Measurements from ENCODE around the gene PPP2R2B.

PPP2R2B gene

GRCh38 chr5:146659961-146660360 is 218.6 kb downstream of the PPP2R2B start:
- Histone ChIP-seq H3K79me2 (ENCODE audit: control insufficient read depth, insufficient read depth, low read length, unreplicated experiment) (no peaks in the 10 kb centered on the region), H3K27ac (ENCODE audit: low read depth, low read length) (no peak overlapping the region), H3K36me3 (ENCODE audit: insufficient read depth, low read length) (no peaks in the 10 kb centered on the region), H3K4me3 (ENCODE audit: low read depth, low read length) (no peak overlapping the region), H3K4me1 (ENCODE audit: control insufficient read depth, insufficient read depth, low read length, unreplicated experiment) (no peaks in the 10 kb centered on the region), H2AFZ (ENCODE audit: low read length, unreplicated experiment) (no peak overlapping the region), H3K27me3 (ENCODE audit: insufficient read depth, low read length) (peaks cover 5% of the 10 kb centered on the region; the same call in 1 of the 2 replicates)

- Histone ChIP-seq H3K4me1 (ENCODE audit: control insufficient read depth, insufficient read depth, low read length, unreplicated experiment) (no peaks in the 10 kb centered on the region), H3K4me3 (ENCODE audit: low read depth, low read length) (no peak overlapping the region), H3K79me2 (ENCODE audit: control insufficient read depth, insufficient read depth, low read length, unreplicated experiment) (no peaks in the 10 kb centered on the region), H3K27ac (ENCODE audit: low read depth, low read length) (no peak overlapping the region), H2AFZ (ENCODE audit: low read length, unreplicated experiment) (no peak overlapping the region), H3K27me3 (ENCODE audit: insufficient read depth, low read length) (peaks cover 9% of the 10 kb centered on the region; the same call in 1 of the 2 replicates), H3K36me3 (ENCODE audit: insufficient read depth, low read length) (no peaks in the 10 kb centered on the region)
Measured at GRCh38 chr5:146656703-146657102, 221.9 kb downstream of the PPP2R2B start.

GRCh38 chr5:146653560-146653959 is 225.0 kb downstream of the PPP2R2B start:
- 0 out of 2 replicates have a peak, but pooled peaks cover 4% of the 10 kb centered on the region for H3K27me3 ChIP-seq (ENCODE audit: insufficient read depth, low read length)
- no peak overlapping the region for H2AFZ ChIP-seq (ENCODE audit: low read length, unreplicated experiment)

GRCh38 chr5:146652547-146652946 is 226.0 kb downstream of the PPP2R2B start:
- Histone ChIP-seq H3K27ac (ENCODE audit: low read depth, low read length) (no peak overlapping the region), H3K27me3 (ENCODE audit: insufficient read depth, low read length) (0 out of 2 replicates have a peak, but pooled peaks cover 6% of the 10 kb centered on the region), H3K36me3 (ENCODE audit: insufficient read depth, low read length) (no peaks in the 10 kb centered on the region), H3K79me2 (ENCODE audit: control insufficient read depth, insufficient read depth, low read length, unreplicated experiment) (no peaks in the 10 kb centered on the region), H2AFZ (ENCODE audit: low read length, unreplicated experiment) (no peak overlapping the region), H3K4me3 (ENCODE audit: low read depth, low read length) (no peak overlapping the region), H3K4me1 (ENCODE audit: control insufficient read depth, insufficient read depth, low read length, unreplicated experiment) (no peaks in the 10 kb centered on the region)

More at GRCh38 chr5:146653560-146653959, 225.0 kb downstream of the PPP2R2B start:
- H3K4me1 ChIP-seq (ENCODE audit: control insufficient read depth, insufficient read depth, low read length, unreplicated experiment), result no peaks in the 10 kb centered on the region
- H3K79me2 ChIP-seq (ENCODE audit: control insufficient read depth, insufficient read depth, low read length, unreplicated experiment), result no peaks in the 10 kb centered on the region
- H3K4me3 ChIP-seq (ENCODE audit: low read depth, low read length), result no peak overlapping the region
- H3K27ac ChIP-seq (ENCODE audit: low read depth, low read length), result no peak overlapping the region
- no peaks in the 10 kb centered on the region for H3K36me3 ChIP-seq (ENCODE audit: insufficient read depth, low read length)

- H3K27ac ChIP-seq (ENCODE audit: low read depth, low read length), result no peak overlapping the region
- no peak overlapping the region for H3K4me3 ChIP-seq (ENCODE audit: low read depth, low read length)
- no peaks in the 10 kb centered on the region for H3K79me2 ChIP-seq (ENCODE audit: control insufficient read depth, insufficient read depth, low read length, unreplicated experiment)
- H3K36me3 ChIP-seq (ENCODE audit: insufficient read depth, low read length), result no peaks in the 10 kb centered on the region
- H3K4me1 ChIP-seq (ENCODE audit: control insufficient read depth, insufficient read depth, low read length, unreplicated experiment), result no peaks in the 10 kb centered on the region
- H3K27me3 ChIP-seq (ENCODE audit: insufficient read depth, low read length), result 0 out of 2 replicates have a peak, but pooled peaks cover 6% of the 10 kb centered on the region
- H2AFZ ChIP-seq (ENCODE audit: low read length, unreplicated experiment), result no peak overlapping the region
Measured at GRCh38 chr5:146647656-146648199, 230.8 kb downstream of the PPP2R2B start.

GRCh38 chr5:146646441-146646840 is 232.1 kb downstream of the PPP2R2B start:
- H3K27ac ChIP-seq (ENCODE audit: low read depth, low read length), result no peak overlapping the region
- no peak overlapping the region for H3K4me3 ChIP-seq (ENCODE audit: low read depth, low read length)
- no peaks in the 10 kb centered on the region for H3K79me2 ChIP-seq (ENCODE audit: control insufficient read depth, insufficient read depth, low read length, unreplicated experiment)
- no peak overlapping the region for H2AFZ ChIP-seq (ENCODE audit: low read length, unreplicated experiment)
- no peaks in the 10 kb centered on the region for H3K4me1 ChIP-seq (ENCODE audit: control insufficient read depth, insufficient read depth, low read length, unreplicated experiment)
- no peaks in the 10 kb centered on the region for H3K36me3 ChIP-seq (ENCODE audit: insufficient read depth, low read length)
- peaks cover 4% of the 10 kb centered on the region for H3K27me3 ChIP-seq (ENCODE audit: insufficient read depth, low read length)

- Histone ChIP-seq H3K36me3 (ENCODE audit: insufficient read depth, low read length) (no peaks in the 10 kb centered on the region), H3K27me3 (ENCODE audit: insufficient read depth, low read length) (peaks cover 14% of the 10 kb centered on the region), H3K4me3 (ENCODE audit: low read depth, low read length) (no peak overlapping the region), H3K27ac (ENCODE audit: low read depth, low read length) (no peak overlapping the region), H3K4me1 (ENCODE audit: control insufficient read depth, insufficient read depth, low read length, unreplicated experiment) (no peaks in the 10 kb centered on the region), H2AFZ (ENCODE audit: low read length, unreplicated experiment) (no peak overlapping the region), H3K79me2 (ENCODE audit: control insufficient read depth, insufficient read depth, low read length, unreplicated experiment) (no peaks in the 10 kb centered on the region)
Measured at GRCh38 chr5:146645342-146645741, 233.2 kb downstream of the PPP2R2B start.

- H3K27ac ChIP-seq (ENCODE audit: low read depth, low read length), result no peak overlapping the region
- H2AFZ ChIP-seq (ENCODE audit: low read length, unreplicated experiment), result no peak overlapping the region
- peaks cover 19% of the 10 kb centered on the region for H3K27me3 ChIP-seq (ENCODE audit: insufficient read depth, low read length)
- no peaks in the 10 kb centered on the region for H3K36me3 ChIP-seq (ENCODE audit: insufficient read depth, low read length)
- H3K4me1 ChIP-seq (ENCODE audit: control insufficient read depth, insufficient read depth, low read length, unreplicated experiment), result no peaks in the 10 kb centered on the region
- no peak overlapping the region for H3K4me3 ChIP-seq (ENCODE audit: low read depth, low read length)
- H3K79me2 ChIP-seq (ENCODE audit: control insufficient read depth, insufficient read depth, low read length, unreplicated experiment), result no peaks in the 10 kb centered on the region
Measured at GRCh38 chr5:146644831-146645230, 233.7 kb downstream of the PPP2R2B start.

GRCh38 chr5:146643776-146644175 is 234.8 kb downstream of the PPP2R2B start:
- Histone ChIP-seq H3K27me3 (ENCODE audit: insufficient read depth, low read length) (peaks cover 28% of the 10 kb centered on the region), H3K27ac (ENCODE audit: low read depth, low read length) (no peak overlapping the region), H3K36me3 (ENCODE audit: insufficient read depth, low read length) (no peaks in the 10 kb centered on the region), H3K79me2 (ENCODE audit: control insufficient read depth, insufficient read depth, low read length, unreplicated experiment) (no peaks in the 10 kb centered on the region), H2AFZ (ENCODE audit: low read length, unreplicated experiment) (no peak overlapping the region), H3K4me1 (ENCODE audit: control insufficient read depth, insufficient read depth, low read length, unreplicated experiment) (no peaks in the 10 kb centered on the region), H3K4me3 (ENCODE audit: low read depth, low read length) (no peak overlapping the region)

- no peaks in the 10 kb centered on the region for H3K4me1 ChIP-seq (ENCODE audit: control insufficient read depth, insufficient read depth, low read length, unreplicated experiment)
- no peaks in the 10 kb centered on the region for H3K36me3 ChIP-seq (ENCODE audit: insufficient read depth, low read length)
- peaks cover 36% of the 10 kb centered on the region for H3K27me3 ChIP-seq (ENCODE audit: insufficient read depth, low read length)
- H2AFZ ChIP-seq (ENCODE audit: low read length, unreplicated experiment), result no peak overlapping the region
- no peaks in the 10 kb centered on the region for H3K79me2 ChIP-seq (ENCODE audit: control insufficient read depth, insufficient read depth, low read length, unreplicated experiment)
- no peak overlapping the region for H3K4me3 ChIP-seq (ENCODE audit: low read depth, low read length)
- no peak overlapping the region for H3K27ac ChIP-seq (ENCODE audit: low read depth, low read length)
Measured at GRCh38 chr5:146642410-146642809, 236.1 kb downstream of the PPP2R2B start.

GRCh38 chr5:146641941-146642340 is 236.6 kb downstream of the PPP2R2B start:
- Histone ChIP-seq H3K36me3 (ENCODE audit: insufficient read depth, low read length) (no peaks in the 10 kb centered on the region), H3K27ac (ENCODE audit: low read depth, low read length) (no peak overlapping the region), H3K79me2 (ENCODE audit: control insufficient read depth, insufficient read depth, low read length, unreplicated experiment) (no peaks in the 10 kb centered on the region), H3K4me3 (ENCODE audit: low read depth, low read length) (no peak overlapping the region), H2AFZ (ENCODE audit: low read length, unreplicated experiment) (no peak overlapping the region), H3K27me3 (ENCODE audit: insufficient read depth, low read length) (peaks cover 36% of the 10 kb centered on the region), H3K4me1 (ENCODE audit: control insufficient read depth, insufficient read depth, low read length, unreplicated experiment) (no peaks in the 10 kb centered on the region)

All from ACC112 (cell line).